NCI-H1092 treated with DMSO at 0.1 percent for 48 hours (cell line): ENCODE data around the gene JAK3.
"Not testable (repeated sequence)": the region's sequence is repeated elsewhere in the genome, so short reads cannot be mapped to it uniquely, and the experiment has no call there.

ENCODE experiments used
- DNase-seq: peaks from one replicate; lab custom pipeline; 2025; lab: John Stamatoyannopoulos, UW

JAK3 gene

GRCh38 chr19:17847538-17848366 lies at the start of gene JAK3:
JAK3 (minus strand) TSS chr19:17847982; CDS start chr19:17844417, 3,565 bp downstream.
- peak; percentile 12 for DNase-seq

GRCh38 chr19:17893766-17894165 lies 46.0 kb upstream of the JAK3 start:
- DNase-seq = no peak

DNA sequence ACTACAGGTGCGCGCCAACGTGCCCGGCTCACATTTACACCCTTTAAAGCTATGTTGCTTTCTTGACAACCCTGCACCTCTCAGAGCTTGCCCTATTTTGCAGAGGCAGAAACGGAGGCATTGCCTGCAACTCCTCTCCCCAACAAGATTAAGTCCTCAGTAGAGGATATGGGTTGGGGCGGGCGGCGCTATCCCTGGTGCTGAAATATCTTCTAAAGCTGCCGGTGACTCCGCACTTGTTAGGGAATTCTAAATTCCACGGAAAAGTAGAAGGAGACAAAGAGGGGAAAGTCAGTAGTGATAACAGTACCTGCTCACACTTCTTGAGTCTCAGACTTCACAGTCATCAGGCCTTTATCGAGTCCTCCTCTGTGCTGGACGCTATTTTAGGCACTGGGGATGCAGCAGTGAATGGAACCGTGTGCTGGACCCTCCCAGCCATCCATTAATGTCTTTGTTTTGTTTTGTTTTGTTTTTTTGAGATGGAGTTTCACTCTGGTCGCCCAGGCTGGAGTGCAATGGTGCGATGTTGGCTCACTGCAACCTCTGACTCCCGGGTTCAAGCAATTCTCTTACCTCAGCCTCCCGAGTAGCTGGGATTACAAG lies 41.9 kb upstream of the JAK3 start:
- DNase-seq = no peak

DNA sequence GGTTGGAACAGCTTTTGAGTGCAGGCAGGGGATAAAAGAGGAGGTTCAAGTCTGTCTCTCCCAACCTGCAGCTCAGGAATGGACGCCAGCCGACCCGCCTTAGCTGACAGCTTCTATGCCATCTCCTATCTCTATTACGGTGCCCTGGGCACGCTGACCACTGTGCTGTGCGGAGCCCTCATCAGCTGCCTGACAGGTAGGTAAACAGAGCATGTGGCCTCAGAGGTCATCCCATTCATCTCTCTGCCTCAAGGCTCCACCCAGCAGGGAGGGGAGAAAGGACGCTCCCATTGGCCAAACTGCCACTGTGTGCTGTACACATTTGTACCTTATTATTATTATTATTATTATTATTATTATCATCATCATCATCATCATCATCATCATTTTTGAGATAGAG lies 40.5 kb upstream of the JAK3 start:
- no peak for DNase-seq

GRCh38 chr19:17887221-17887620 lies 39.4 kb upstream of the JAK3 start:
- DNase-seq = not testable (repeated sequence)

DNA sequence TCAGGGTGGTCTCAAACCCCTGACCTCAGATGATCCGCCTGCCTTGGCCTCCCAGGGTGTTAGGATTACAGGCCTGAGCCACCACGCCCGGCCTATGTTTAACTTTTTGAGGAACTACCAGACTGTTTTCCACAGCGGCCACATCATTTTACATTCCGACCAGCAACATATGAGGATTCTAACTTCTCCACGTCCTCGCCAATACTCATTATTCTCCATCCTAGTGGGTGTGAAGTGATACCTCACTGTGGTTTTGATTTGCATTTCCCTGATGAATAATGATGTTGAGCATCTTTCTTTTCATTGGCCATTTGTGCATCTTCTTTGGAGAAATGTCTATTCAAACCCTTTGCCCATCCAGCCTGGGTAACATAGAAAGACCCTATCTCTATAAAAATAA lies 38.7 kb upstream of the JAK3 start:
- no peak for DNase-seq

DNA sequence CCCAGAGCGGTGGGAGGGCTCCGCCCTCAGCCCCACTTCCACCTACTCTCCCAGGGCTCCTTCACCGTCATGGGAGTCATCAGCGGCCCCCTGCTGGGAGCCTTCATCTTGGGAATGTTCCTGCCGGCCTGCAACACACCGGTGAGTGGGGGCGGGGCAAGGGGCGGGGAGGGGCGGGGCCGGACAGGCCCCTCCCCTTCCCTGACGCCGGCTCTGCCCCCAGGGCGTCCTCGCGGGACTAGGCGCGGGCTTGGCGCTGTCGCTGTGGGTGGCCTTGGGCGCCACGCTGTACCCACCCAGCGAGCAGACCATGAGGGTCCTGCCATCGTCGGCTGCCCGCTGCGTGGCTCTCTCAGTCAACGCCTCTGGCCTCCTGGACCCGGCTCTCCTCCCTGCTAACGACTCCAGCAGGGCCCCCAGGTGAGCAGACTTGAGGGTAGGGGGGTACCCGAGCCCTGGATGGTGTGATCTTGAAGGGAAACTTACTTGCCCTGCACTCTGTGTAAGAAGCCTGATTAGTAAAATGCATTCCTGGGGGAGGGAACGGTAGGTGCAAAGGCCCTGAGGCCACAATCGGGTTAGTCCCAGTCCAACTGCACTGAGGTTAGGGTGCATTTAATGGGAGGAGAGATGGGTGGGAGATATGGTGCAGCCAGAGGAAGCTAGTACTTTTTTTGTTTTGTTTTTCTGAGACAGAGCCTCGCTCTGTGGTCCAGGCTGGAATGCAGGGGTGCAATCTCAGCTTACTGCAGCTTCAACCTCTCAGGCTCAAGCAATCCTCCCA lies 36.0 kb upstream of the JAK3 start:
- no peak for DNase-seq

DNA sequence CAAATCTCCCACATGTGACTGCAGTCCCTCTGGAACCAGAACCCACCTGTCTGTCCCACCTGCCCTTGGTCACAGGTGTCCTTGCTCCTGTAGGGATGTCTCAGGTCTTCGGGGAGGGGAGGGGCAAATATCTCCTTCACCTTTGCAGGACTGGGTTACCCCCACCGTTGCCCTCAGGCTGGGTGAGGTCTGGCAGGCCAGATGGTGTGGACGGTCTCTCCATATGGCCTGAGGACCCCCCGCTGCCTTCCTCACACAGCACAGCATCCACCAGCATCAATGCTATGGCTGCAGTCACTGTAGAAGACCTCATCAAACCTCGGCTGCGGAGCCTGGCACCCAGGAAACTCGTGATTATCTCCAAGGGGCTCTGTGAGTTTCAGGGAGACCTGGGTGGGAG lies 33.9 kb upstream of the JAK3 start:
- no peak for DNase-seq

- no peak for DNase-seq
These were observed 31.7 kb upstream of the JAK3 start for GRCh38 chr19:17879466-17879865.

DNA sequence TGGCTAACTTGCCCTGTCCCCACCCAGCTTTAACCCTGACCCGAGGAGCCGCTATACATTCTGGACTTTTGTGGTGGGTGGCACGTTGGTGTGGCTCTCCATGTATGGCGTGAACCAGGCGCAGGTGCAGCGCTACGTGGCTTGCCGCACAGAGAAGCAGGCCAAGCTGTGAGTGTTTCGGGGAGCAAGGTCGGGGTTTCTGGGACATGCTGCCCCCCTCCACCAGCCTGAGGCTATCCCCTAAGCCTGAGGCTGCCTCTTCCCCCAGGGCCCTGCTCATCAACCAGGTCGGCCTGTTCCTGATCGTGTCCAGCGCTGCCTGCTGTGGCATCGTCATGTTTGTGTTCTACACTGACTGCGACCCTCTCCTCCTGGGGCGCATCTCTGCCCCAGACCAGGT lies 29.9 kb upstream of the JAK3 start:
- DNase-seq = no peak

DNA sequence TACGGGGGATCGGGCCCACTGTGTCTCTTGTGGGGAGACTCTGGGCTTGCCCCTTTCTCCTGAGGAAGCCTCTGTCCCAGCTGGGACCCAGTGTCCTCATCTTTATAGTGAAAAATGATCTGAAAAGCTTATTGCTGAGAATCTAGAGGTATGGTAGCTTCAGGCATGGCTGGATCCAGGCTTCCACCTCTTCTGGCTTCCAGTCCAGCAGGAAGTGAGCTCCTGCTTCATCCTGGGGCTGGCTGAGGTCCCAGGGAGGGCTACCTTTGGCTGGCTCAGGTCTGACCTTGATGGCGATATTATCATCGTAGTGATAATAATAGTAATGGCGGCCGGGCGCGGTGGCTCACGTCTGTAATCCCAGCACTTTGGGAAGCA lies 27.0 kb upstream of the JAK3 start:
- DNase-seq = no peak

DNA sequence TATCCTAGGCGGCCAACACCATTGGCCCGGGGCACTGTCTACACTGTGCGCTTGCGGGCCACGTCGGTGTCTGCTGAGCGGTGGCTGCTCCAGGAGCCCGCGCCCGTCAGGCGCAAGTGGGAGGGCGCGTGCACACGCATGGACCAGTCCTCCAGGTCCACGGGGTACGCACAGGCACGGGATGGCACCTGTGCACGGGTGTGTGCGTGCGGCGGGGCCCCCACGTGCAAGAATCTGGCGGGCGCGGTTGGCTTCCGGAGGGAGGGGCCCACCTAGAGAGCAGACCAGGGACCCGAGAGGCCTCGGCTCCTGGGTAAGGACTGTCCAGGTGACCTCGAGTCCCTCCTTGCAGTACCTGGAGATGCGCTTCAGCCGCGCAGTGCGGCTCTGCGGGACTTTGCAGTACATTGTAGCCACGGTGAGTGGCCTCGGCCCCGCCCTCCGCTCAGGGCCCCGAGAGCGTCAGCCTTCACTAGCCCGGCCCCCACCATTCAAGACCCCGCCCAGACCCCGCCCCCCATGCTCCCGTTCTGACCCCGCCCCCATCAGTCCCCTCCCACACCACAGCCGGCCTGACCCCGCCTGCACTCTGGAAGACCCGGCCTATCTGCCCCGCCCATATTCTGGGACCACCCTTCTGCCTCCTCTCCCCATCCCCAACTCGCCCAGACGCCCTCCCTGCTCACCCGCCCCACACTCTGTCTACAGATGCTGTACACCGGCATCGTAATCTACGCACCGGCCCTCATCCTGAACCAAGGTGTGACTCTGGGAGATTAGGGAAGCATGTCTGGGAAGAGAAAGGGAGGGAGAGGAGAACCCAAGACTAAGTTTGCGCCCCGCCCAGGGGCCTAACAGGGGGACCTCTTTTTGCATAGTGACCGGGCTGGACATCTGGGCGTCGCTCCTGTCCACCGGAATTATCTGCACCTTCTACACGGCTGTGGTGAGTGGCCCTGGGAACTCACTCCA lies 26.3 kb upstream of the JAK3 start:
- no peak for DNase-seq

- no peak for DNase-seq
These were observed 24.6 kb upstream of the JAK3 start for GRCh38 chr19:17872251-17873001.

GRCh38 chr19:17871878-17872250 lies 24.1 kb upstream of the JAK3 start, which contains the start of gene SLC5A5:
SLC5A5 (plus strand) TSS chr19:17871945; CDS start chr19:17872320, 375 bp downstream.
- DNase-seq = no peak

DNA sequence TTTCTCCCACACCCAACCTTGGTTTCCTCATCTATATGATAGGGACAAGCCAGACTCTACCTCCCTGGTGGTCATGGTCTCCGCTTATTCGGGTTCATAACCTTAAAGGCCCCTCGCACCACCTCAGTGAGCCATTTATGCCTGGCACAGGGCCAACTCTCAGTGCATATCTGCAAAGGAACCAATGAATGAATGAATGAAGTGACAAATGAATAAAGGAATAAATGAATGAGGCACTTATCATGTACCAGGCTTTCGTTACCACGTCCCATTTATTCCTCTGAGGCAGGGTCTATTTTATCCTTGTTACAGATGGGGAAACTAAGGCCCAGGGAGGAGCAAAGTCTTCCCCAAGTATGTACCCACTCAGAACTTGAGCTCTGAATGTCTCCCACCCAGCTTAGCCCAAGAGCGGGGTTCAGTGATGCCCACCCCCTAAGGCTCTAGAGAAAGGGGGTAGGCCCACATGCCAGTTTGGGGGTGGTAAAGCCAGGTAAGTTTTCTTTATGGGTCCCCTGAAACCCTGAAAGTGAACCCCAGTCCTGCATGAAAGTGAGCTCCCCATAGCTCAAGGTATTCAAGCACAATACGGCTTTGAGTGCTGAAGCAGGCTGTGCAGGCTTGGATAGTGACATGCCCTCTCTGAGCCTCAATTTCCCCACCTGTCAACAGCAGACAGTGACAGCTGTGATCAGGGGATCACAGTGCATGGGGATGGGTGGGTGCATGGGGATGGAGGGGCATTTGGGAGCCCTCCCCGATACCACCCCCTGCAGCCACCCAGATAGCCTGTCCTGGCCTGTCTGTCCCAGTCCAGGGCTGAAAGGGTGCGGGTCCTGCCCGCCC lies 23.5 kb upstream of the JAK3 start:
- no peak for DNase-seq

- DNase-seq = no peak
These were observed 21.4 kb upstream of the JAK3 start for GRCh38 chr19:17869114-17869608.

GRCh38 chr19:17868669-17869068 lies 20.9 kb upstream of the JAK3 start:
- no peak for DNase-seq

- DNase-seq = no peak
These were observed 19.2 kb upstream of the JAK3 start for GRCh38 chr19:17866964-17867486.

DNA sequence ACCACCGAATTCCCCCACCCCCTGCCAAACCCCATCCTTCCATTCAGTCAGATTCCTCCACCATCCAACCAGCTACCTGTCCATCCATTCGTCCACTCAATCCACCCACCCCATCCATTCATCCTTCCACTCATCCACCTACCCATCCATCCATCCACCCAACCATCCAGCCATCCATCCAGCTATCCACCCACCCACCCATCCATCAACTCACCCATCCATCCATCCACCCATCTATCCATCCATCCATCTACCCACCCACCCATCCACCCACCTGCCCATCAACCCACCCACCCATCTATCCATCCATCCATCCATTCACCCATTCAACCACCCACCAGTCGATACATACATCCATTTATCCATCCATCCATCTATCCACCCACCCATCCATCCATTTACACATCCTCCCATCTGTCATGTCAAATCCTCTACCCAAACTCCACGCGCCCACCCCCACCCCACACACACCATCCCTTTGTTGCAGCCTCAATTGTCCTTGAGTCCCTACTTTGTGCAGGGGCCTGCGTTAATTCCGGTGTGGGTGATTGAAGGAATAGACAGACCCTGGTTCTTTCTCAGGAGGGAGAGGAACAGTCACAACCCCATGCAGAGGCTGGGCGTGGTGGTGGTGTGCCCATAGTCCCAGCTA lies 18.7 kb upstream of the JAK3 start:
- DNase-seq = no peak
